Thymus (tissue), 11 donors: ENCODE data around the gene PXDN. TPM values are rescaled to one million over a fixed set of nuclear protein-coding genes. Genes with fewer than 3 reads are reported as not detected.
"Not testable (repeated sequence)": the region's sequence is repeated elsewhere in the genome, so short reads cannot be mapped to it uniquely, and the experiment has no call there.

Source experiments
- DNase-seq, 9 donors: peaks; one replicate each; pipeline ENCODE4 v3.0.0-alpha.2; 2013; ENCODE audit warnings: low spot score in 9 of 9, low read depth in 6 of 9, missing footprints in 1 of 9
- H3K27ac ChIP-seq, 2 donors: one replicate each; pipeline ENCODE4 v1.5.1; 2013; ENCODE audit warnings: control low read depth in 1 of 2, low read depth in 1 of 2, low read length in 1 of 2, mild to moderate bottlenecking in 1 of 2, moderate library complexity in 1 of 2
- H3K27me3 ChIP-seq, 2 donors: one replicate each; pipeline ENCODE4 v1.5.1; 2013; ENCODE audit warnings: low read length in 1 of 2; ENCODE audit not compliant: control insufficient read depth in 2 of 2, insufficient read depth in 1 of 2
- H3K36me3 ChIP-seq, 2 donors: one replicate each; pipeline ENCODE4 v1.5.1; 2013; ENCODE audit warnings: low read length in 1 of 2, mild to moderate bottlenecking in 1 of 2, moderate library complexity in 1 of 2; ENCODE audit not compliant: control insufficient read depth in 2 of 2, insufficient read depth in 2 of 2
- H3K4me1 ChIP-seq, 2 donors: one replicate each; pipeline ENCODE4 v1.5.1; 2013; ENCODE audit warnings: low read length in 2 of 2; ENCODE audit not compliant: control insufficient read depth in 2 of 2, insufficient read depth in 2 of 2
- H3K4me3 ChIP-seq, 2 donors: one replicate each; pipeline ENCODE4 v1.5.1; 2013; ENCODE audit warnings: low read length in 2 of 2, control low read depth in 1 of 2, mild to moderate bottlenecking in 1 of 2
- H3K9me3 ChIP-seq, 2 donors: one replicate each; pipeline ENCODE4 v1.5.1; 2013; ENCODE audit warnings: low read length in 1 of 2, mild to moderate bottlenecking in 1 of 2; ENCODE audit not compliant: control insufficient read depth in 2 of 2, insufficient read depth in 1 of 2
- WGBS: extraction: QIAGEN DNeasy Blood & Tissue Kit; methylation state at CpG from one replicate; pipeline ENCODE4 v1.1.7; 2013; 5-methylcytosine and 5-hydroxymethylcytosine counted together
- polyA plus RNA-seq: library from polyadenylated mRNA; stranded (reverse); fragments of 200-250 nt; gene quantifications from one replicate; pipeline ENCODE4 v1.2.3, GENCODE V29; 2013
- total RNA-seq: library from RNA; stranded (reverse); fragments of 120-200 nt; gene quantifications from one replicate; pipeline ENCODE4 v1.2.4, GENCODE V29; 2013
- donor health status: healthy.

The PXDN gene
- total and polyA plus RNA-seq, 2 donors = 3.1 to 6.4 TPM

DNA sequence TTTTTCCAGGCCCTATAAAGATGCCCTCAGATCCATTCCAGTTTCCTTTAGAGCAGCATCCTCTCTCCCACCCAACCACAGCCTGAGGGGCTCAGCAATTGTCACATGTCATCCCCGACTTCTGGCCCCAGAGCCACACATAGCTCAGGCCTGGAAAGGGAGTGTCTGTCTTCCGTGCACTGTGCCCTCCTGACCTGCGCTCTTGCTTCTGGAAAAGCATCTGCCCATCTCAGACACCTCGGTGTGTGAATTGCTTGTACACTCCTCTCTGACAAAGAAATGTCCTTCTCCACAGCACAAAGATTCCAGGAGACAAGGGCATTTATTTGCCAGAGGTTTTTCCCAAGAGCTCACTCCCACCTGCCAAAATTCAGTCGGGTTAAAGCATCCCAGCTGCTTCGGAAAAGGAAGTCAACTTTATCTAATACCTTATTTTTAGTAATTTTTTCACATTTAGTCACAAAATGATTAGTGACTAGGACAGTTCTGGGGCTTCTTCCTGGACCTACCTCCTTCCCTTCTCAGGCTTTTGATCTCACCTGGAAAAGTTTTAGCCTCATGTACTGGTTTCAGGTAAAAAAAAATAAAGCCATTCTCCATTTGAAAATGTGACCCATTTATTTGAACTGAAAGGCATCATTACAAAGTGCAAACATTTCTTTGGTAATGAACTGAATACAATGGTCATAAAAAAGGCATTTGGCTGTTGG is 112.9 kb downstream of the PXDN start:
- Histone ChIP-seq H3K27ac (no peak overlapping the region), H3K4me3 (no peak overlapping the region), H3K9me3 (no peaks in the 10 kb centered on the region), H3K27me3 (no peaks in the 10 kb centered on the region), H3K4me1 (no peaks in the 10 kb centered on the region), H3K36me3 (no peaks in the 10 kb centered on the region)
- WGBS = 94% methylated on average over 6 of the region's 6 CpGs
- no peak for DNase-seq

DNA sequence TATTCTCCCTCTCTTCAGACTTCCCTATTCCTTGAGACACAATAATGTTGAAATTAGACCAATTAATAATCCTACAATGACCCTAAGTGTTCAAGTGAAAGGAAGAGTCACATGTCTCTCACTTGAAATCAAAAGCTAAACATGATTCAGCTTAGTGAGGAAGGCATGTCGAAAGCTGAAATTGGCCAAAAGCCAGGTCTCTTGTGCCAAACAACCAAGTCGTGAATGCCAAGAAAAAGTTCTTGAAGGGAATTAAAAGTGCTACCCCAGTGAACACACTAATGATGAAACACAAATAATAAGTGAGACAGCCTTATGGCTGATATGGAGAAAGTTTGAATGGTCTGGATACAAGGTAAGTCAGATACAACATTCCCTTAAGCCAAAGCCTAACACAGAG is 115.4 kb downstream of the PXDN start:
- Histone ChIP-seq H3K36me3 (no peaks in the 10 kb centered on the region), H3K27ac (no peak overlapping the region), H3K4me1 (no peaks in the 10 kb centered on the region), H3K9me3 (no peaks in the 10 kb centered on the region), H3K4me3 (no peak overlapping the region), H3K27me3 (no peaks in the 10 kb centered on the region)
- WGBS = 76% methylated on average over 2 of the region's 2 CpGs
- no peak for DNase-seq

DNA sequence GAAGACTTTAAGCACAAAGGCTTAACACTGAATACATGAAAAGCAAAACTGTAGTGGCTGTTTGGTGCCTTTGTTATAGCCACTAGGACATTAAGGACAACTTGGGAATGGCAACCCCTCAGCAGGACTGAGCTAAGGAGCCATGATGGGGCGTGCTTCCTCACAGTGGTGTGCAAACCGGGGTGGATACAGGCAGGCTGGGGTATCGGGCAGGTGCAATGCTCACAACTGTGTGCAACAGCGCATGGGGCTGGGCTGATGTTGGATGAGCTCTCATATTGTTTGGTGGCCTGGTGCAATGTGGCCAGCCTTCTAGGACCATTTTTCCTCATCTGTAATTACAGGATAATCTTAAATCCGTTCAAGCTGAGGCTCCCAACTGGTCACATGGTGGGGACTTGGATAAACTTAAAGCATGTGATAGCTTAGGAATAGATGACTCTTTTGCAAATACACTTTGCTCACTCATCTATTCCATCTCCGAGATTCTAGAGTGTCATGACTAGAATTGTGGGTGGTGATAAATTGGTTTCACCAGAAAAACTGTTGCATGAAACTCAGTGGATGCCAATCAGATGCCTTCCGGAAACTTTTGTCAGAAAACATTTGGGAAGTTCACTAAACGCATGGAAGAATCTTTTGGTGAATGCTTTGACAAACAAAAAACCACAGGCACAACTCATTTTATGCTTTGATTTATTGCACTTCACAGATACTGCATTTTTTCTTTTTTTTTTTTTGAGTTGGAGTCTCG is 116.5 kb downstream of the PXDN start:
- Histone ChIP-seq H3K36me3 (no peaks in the 10 kb centered on the region), H3K4me3 (no peak overlapping the region), H3K4me1 (no peaks in the 10 kb centered on the region), H3K9me3 (no peaks in the 10 kb centered on the region), H3K27me3 (no peaks in the 10 kb centered on the region), H3K27ac (no peak overlapping the region)
- 85% methylated on average over 9 of the region's 9 CpGs for WGBS
- DNase-seq = no peak

DNA sequence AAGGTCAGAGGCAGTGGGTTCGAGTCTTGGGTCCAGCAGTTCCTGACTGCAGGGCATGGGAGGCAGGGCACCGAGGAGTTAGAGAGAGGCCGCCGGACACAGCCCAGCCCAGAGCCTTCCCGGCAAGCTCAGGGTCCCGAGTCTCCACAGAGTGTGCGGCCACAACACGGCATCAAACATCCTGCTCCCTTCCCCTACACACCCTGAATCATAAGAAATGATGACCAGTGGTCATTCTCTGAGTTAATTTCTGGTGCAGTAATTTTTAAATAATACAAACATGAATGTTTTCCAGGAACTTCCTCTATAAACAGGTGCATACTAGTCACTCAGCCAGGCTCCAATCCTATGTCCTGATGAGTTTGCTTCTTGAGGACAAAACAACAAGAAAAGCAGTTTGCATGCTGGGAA is 118.0 kb downstream of the PXDN start:
- Histone ChIP-seq H3K9me3 (no peaks in the 10 kb centered on the region), H3K4me1 (no peaks in the 10 kb centered on the region), H3K27ac (no peak overlapping the region), H3K4me3 (no peak overlapping the region), H3K27me3 (no peaks in the 10 kb centered on the region), H3K36me3 (no peaks in the 10 kb centered on the region)
- 90% methylated on average over 8 of the region's 8 CpGs for WGBS
- no peak for DNase-seq

DNA sequence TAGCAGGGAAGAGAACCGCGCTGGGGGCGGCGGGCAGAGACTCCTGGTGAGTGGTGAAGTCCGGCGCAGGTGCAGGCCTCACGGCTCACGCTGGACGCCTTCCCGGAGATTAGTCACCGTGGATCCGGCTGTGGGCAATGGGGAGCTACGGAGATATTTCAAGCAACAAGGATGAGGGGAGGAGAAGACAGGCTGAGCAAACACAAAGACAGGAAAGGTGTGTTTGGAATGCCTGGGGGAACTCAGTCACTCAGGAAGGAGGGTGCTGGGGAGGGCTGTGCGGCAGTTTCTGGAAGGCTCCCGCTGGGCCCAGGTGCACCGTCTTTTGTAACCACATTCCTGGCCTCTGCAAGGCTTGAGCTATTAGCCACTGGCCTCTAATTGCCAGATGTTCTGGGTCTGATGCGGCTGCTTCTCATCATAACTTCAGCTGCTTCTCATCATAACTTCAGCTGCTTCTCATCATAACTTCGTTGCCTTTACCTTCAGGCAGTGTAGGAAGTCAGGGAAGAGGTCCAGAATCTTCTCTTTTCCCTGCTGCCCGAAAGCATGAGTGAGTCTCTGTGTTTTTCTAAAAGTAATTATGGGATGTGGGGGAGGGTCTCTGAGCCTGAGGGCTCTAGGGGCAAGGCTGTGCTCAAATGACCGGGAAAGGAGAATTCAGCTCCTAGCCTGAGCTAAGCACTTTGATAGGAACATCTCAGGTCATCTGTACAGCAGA is 118.9 kb downstream of the PXDN start:
- no peak for DNase-seq
- no peak overlapping the region for H3K27ac ChIP-seq
- WGBS = 67% methylated on average over 20 of the region's 20 CpGs
- no peak overlapping the region for H3K4me3 ChIP-seq
- no peaks in the 10 kb centered on the region for H3K36me3 ChIP-seq
- no peaks in the 10 kb centered on the region for H3K9me3 ChIP-seq
- no peaks in the 10 kb centered on the region for H3K4me1 ChIP-seq
- no peaks in the 10 kb centered on the region for H3K27me3 ChIP-seq

DNA sequence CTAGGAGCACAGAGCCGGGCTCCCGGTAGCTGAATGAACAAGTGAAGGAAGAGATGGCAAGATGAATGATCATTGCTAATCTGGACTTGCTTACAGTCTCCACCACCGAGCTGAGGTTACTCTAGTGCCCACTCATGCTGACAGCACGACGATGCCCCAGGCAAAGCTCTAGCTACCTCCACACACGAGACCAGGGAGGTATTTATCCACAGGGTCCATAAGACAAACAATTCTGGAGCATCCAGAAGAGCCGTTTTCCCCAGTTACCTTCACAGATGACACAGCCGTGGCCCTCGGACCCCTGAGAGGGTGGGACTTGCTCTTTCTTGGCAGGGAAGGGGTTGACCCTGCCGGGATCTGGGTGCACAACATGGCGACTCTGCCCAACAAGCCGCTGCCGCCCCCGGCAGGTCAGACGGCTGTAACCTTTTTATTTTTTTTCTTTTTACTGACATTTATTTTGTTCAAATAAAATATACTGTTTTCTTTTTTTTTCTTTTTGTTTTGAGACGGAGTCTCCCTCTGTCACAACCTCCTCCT is 120.3 kb downstream of the PXDN start:
- Histone ChIP-seq H3K27me3 (no peaks in the 10 kb centered on the region), H3K9me3 (no peaks in the 10 kb centered on the region), H3K27ac (no peak overlapping the region), H3K36me3 (no peaks in the 10 kb centered on the region), H3K4me3 (no peak overlapping the region), H3K4me1 (no peaks in the 10 kb centered on the region)
- WGBS = 96% methylated on average over 16 of the region's 16 CpGs
- DNase-seq = no peak

DNA sequence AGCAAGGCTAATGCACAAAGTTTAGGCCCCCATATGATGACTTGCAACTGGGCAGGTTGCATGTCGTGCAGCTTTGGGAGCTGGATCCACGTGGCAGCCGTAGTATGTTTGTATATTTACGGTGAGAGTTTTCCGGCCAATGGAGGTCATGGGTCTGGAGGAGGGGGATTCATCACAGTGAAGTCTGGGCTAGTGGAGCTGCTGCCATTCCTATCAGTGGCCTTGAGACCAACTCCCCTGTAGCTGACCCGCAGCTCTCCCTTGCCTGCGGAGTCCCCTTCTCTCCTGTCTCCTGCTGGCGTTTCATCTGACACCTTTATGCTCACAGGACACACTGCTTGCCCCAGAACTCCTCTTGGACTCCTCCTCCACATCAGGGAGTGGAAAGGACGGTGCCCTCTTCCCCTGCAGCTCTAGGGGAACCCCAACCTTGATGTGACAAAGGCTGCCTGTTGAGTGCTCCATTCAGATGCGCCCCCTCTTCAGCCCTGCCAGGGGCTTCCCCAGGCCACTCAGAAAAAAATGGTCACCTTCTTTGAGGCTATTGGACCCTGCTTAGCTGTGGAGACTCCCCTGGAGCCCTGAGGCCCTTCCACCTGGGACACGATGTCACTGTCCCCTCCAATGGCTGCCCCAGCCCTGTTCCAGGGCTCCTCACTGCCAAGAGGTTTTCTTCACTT is 121.7 kb downstream of the PXDN start:
- Histone ChIP-seq H3K4me3 (no peak overlapping the region), H3K9me3 (no peaks in the 10 kb centered on the region), H3K4me1 (no peaks in the 10 kb centered on the region), H3K27ac (no peak overlapping the region), H3K36me3 (no peaks in the 10 kb centered on the region), H3K27me3 (no peaks in the 10 kb centered on the region)
- DNase-seq = no peak
- WGBS = 82% methylated on average over 11 of the region's 11 CpGs

DNA sequence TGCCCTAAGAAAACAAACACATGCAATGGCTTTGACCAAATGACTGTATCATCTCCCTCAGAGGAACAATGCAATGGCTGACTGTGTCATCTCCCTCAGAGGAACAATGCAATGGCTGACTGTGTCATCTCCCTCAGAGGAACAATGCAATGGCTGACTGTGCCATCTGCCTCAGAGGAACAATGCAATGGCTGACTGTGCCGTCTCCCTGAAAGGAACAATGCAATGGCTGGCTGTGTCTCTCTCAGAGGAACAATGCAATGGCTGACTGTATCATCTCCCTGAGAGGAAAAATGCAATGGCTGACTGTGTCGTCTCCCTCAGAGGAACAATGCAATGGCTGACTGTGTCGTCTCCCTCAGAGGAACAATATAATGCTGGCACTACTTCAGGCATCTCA is 122.3 kb downstream of the PXDN start:
- 70% methylated on average over 3 of the region's 3 CpGs for WGBS
- DNase-seq, H3K9me3 ChIP-seq, H3K36me3 ChIP-seq, H3K27ac ChIP-seq, H3K4me1 ChIP-seq, H3K27me3 ChIP-seq, H3K4me3 ChIP-seq: not testable (repeated sequence)
